ENCODE data around the gene HDGFL2.

Gene HDGFL2

GRCh38 chr19:4437103-4437502 lies 35.0 kb upstream of the HDGFL2 start:
- H3K4me3 ChIP-seq (ENCODE audit: low read depth, low read length), result no peak overlapping the region
- in situ Hi-C loops (cut with HindIII; ENCODE audit: low sequenced_read_pairs), result no loop called here
- no peak for DNase-seq (ENCODE audit: low read depth, low spot score)
- TF ChIP-seq CTCF (IDR thresholded peaks at IDR 0.05; ENCODE audit: low read depth, low read length), result no peak

GRCh38 chr19:4439243-4439642 lies 32.9 kb upstream of the HDGFL2 start:
- in situ Hi-C loops (cut with HindIII; ENCODE audit: low sequenced_read_pairs), result no loop called here
- H3K4me3 ChIP-seq (ENCODE audit: low read depth, low read length), result no peak overlapping the region
- TF ChIP-seq CTCF (IDR thresholded peaks at IDR 0.05; ENCODE audit: low read depth, low read length), result no peak
- no peak for DNase-seq (ENCODE audit: low read depth, low spot score)

- DNase-seq (ENCODE audit: low read depth, low spot score), result no peak
- no peak overlapping the region for H3K4me3 ChIP-seq (ENCODE audit: low read depth, low read length)
- no peak for TF ChIP-seq CTCF (IDR thresholded peaks at IDR 0.05; ENCODE audit: low read depth, low read length)
- in situ Hi-C loops (cut with HindIII; ENCODE audit: low sequenced_read_pairs), result no loop called here
Measured at GRCh38 chr19:4441994-4442818, 29.9 kb upstream of the HDGFL2 start.

- H3K4me3 ChIP-seq (ENCODE audit: low read depth, low read length), result no peak overlapping the region
- no peak for DNase-seq (ENCODE audit: low read depth, low spot score)
- in situ Hi-C loops (cut with HindIII; ENCODE audit: low sequenced_read_pairs), result no loop called here
- no peak for TF ChIP-seq CTCF (IDR thresholded peaks at IDR 0.05; ENCODE audit: low read depth, low read length)
Measured at GRCh38 chr19:4442819-4443146, 29.3 kb upstream of the HDGFL2 start.

DNA sequence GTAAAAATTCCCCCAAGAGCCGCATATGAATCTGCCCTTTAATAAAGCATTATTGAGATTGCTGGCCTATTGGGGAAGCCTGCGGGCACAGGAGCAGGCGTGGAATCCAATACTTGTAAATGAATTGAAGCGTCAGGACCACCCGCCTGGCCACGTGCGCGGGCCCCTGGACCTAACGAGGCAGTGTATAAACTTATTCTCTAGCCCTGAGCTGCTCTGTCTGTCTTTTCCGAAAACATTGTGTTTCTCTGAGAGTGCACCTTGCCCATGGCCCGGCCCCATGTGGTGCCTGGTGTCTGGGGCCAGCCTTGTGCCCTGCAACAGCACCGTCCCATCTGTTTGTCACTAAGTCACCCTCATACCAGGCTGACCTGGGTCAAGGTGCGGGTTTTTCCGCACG lies 28.9 kb upstream of the HDGFL2 start:
- DNase-seq (ENCODE audit: low read depth, low spot score), result no peak
- no peak for TF ChIP-seq CTCF (IDR thresholded peaks at IDR 0.05; ENCODE audit: low read depth, low read length)
- H3K4me3 ChIP-seq (ENCODE audit: low read depth, low read length), result no peak overlapping the region
- in situ Hi-C loops (cut with HindIII; ENCODE audit: low sequenced_read_pairs), result no loop called here

DNA sequence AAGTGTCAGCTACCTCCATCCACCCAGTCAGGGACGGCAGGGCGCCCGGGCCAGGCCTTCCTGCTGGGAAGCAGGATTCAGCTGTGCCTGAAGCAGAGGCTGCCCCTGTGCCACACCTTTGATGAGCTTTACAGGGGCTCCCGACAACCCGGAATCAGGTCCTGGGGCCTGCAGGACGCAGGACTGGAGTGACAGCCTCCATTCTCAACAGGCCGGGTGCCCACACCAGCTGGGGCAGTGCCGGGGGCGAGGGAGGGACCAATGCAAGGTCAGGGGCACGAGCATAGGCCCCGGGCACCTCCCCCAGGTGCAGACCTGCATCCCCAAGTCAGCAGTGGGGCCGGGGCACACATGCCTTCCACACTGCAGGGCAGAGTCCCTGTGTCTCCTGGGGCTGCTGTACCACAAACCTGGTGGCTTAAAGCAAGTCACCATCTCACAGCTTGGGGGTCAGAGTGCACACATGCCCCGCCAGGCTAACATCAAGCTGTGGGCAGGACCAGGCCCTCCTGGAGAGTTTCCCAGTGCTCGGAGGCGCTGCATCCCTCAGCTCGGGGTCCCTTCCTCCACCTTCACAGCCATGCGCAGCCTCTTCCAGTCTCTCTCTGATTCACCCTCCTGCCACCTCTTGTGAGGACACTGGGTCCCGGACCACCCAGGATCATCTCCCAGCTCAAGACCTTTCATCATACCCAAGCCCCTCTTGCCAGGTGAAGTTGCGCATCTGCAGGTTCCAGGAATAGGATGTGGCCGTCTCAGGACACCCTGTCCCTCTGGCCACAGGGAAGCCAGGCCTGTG lies 27.9 kb upstream of the HDGFL2 start:
- no peak overlapping the region for H3K4me3 ChIP-seq (ENCODE audit: low read depth, low read length)
- in situ Hi-C loops (cut with HindIII; ENCODE audit: low sequenced_read_pairs), result no loop called here
- DNase-seq (ENCODE audit: low read depth, low spot score), result no peak
- no peak for TF ChIP-seq CTCF (IDR thresholded peaks at IDR 0.05; ENCODE audit: low read depth, low read length)

All from astrocyte of the spinal cord (primary cell).